Activated CD4-positive, alpha-beta T cell treated with anti-CD3 and anti-CD28 coated beads, Interleukin-2, amount 10 ng/mL, durations not matched to agents 7 days and 5 days (primary cell): ENCODE measurements around the gene C1QTNF3. TPM values are rescaled to one million over a fixed set of nuclear protein-coding genes. Genes with fewer than 3 reads are reported as not detected.

Source experiments
- CTCF ChIA-PET: fragments of 350-600 bp; sonication (Branson Sonifier 250); formaldehyde crosslinking; loops from one replicate; lab custom pipeline; 2021; ENCODE audit warnings: antibody characterized with exemption; lab: Charles Lee
- POLR2A ChIA-PET: fragments of 350-600 bp; sonication (Branson Sonifier 250); formaldehyde crosslinking; loops from one replicate; lab custom pipeline; 2021; ENCODE audit warnings: antibody characterized with exemption; lab: Charles Lee
- DNase-seq: peaks from one replicate; pipeline ENCODE4 v3.0.0-alpha.2; 2020
- H3K27ac Mint-ChIP-seq: one replicate; pipeline ENCODE4 v1.8.0; 2021; ENCODE audit warnings: mild to moderate bottlenecking, moderate library complexity, mixed read lengths
- H3K27me3 Mint-ChIP-seq: one replicate; pipeline ENCODE4 v1.8.0; 2021; ENCODE audit warnings: mixed read lengths
- H3K36me3 Mint-ChIP-seq: one replicate; pipeline ENCODE4 v1.8.0; 2021; ENCODE audit warnings: low read depth, mixed read lengths
- H3K4me1 Mint-ChIP-seq: one replicate; pipeline ENCODE4 v1.8.0; 2021; ENCODE audit warnings: mixed read lengths
- H3K4me3 Mint-ChIP-seq: one replicate; pipeline ENCODE4 v1.8.0; 2021; ENCODE audit warnings: mild to moderate bottlenecking, moderate library complexity, mixed read lengths
- H3K9me3 Mint-ChIP-seq: one replicate; pipeline ENCODE4 v1.8.0; 2021; ENCODE audit warnings: mixed read lengths
- total RNA-seq, 2 experiments: library from RNA; stranded (reverse); gene quantifications; one replicate each; pipeline ENCODE4 v1.2.3, GENCODE V29; 2021

Gene C1QTNF3
- total RNA-seq, 2 experiments from 2014 or later = 4.5 to 5.2 TPM

GRCh38 chr5:33999978-34000377 lies 43.0 kb downstream of the C1QTNF3 start:
- peaks cover 11% of the 10 kb centered on the region for H3K4me1 Mint-ChIP-seq
- POLR2A ChIA-PET = no interaction called here
- no peaks in the 10 kb centered on the region for H3K27me3 Mint-ChIP-seq
- CTCF ChIA-PET = interaction anchor here (0.9 to 1.5 kb wide), 2 partner anchors 18 to 20 kb away, joined by 4 to 7 read pairs; no protein-coding TSS in a partner anchor
- DNase-seq = no peak
- H3K4me3 Mint-ChIP-seq = no peak overlapping the region
- H3K9me3 Mint-ChIP-seq = no peaks in the 10 kb centered on the region
- no peak overlapping the region for H3K27ac Mint-ChIP-seq
- peaks cover 14% of the 10 kb centered on the region for H3K36me3 Mint-ChIP-seq

GRCh38 chr5:33997331-33997983 lies 45.6 kb downstream of the C1QTNF3 start:
- Mint-ChIP-seq H3K9me3 (no peaks in the 10 kb centered on the region), H3K27me3 (no peaks in the 10 kb centered on the region), H3K4me1 (peaks cover 19% of the 10 kb centered on the region), H3K36me3 (peaks cover 4% of the 10 kb centered on the region), H3K4me3 (no peak overlapping the region), H3K27ac (no peak overlapping the region)
- peak; percentile 54 for DNase-seq
- ChIA-PET POLR2A (interaction anchor here (0.6 kb wide), 1 partner anchor 855 kb away, joined by 3 read pairs; no protein-coding TSS in a partner anchor), CTCF (interaction anchor here (0.6 to 1.8 kb wide), 9 partner anchors 9 to 458 kb away, joined by 3 to 9 read pairs (median 4); partner anchors contain the start of gene AMACR)

GRCh38 chr5:33995865-33996264 lies 47.1 kb downstream of the C1QTNF3 start:
- peaks cover 19% of the 10 kb centered on the region for H3K4me1 Mint-ChIP-seq
- no peak for DNase-seq
- H3K4me3 Mint-ChIP-seq = no peak overlapping the region
- H3K36me3 Mint-ChIP-seq = peaks cover 4% of the 10 kb centered on the region
- H3K27me3 Mint-ChIP-seq = no peaks in the 10 kb centered on the region
- CTCF ChIA-PET = interaction anchor here (0.7 to 1.6 kb wide), 3 partner anchors 10 to 14 kb away, joined by 3 to 5 read pairs (median 4); partner anchors contain the start of gene AMACR
- POLR2A ChIA-PET = no interaction called here
- H3K27ac Mint-ChIP-seq = no peak overlapping the region
- H3K9me3 Mint-ChIP-seq = no peaks in the 10 kb centered on the region

GRCh38 chr5:33994845-33995244 lies 48.2 kb downstream of the C1QTNF3 start:
- H3K4me3 Mint-ChIP-seq = no peak overlapping the region
- POLR2A ChIA-PET = no interaction called here
- H3K27me3 Mint-ChIP-seq = no peaks in the 10 kb centered on the region
- DNase-seq = no peak
- H3K36me3 Mint-ChIP-seq = peaks cover 4% of the 10 kb centered on the region
- H3K27ac Mint-ChIP-seq = no peak overlapping the region
- peaks cover 19% of the 10 kb centered on the region for H3K4me1 Mint-ChIP-seq
- CTCF ChIA-PET = no interaction called here
- no peaks in the 10 kb centered on the region for H3K9me3 Mint-ChIP-seq

GRCh38 chr5:33992864-33993263 lies 50.1 kb downstream of the C1QTNF3 start:
- Mint-ChIP-seq H3K9me3 (peaks cover under 1% of the 10 kb centered on the region), H3K4me1 (peaks cover 19% of the 10 kb centered on the region), H3K36me3 (peaks cover 20% of the 10 kb centered on the region), H3K4me3 (no peak overlapping the region), H3K27me3 (no peaks in the 10 kb centered on the region), H3K27ac (no peak overlapping the region)
- DNase-seq = no peak
- ChIA-PET POLR2A (no interaction called here), CTCF (no interaction called here)

GRCh38 chr5:33985447-33985846 lies 57.6 kb downstream of the C1QTNF3 start:
- CTCF ChIA-PET = no interaction called here
- DNase-seq = no peak
- no peak overlapping the region for H3K27ac Mint-ChIP-seq
- H3K27me3 Mint-ChIP-seq = no peaks in the 10 kb centered on the region
- H3K9me3 Mint-ChIP-seq = peaks cover 5% of the 10 kb centered on the region
- peaks cover 21% of the 10 kb centered on the region for H3K36me3 Mint-ChIP-seq
- no peak overlapping the region for H3K4me3 Mint-ChIP-seq
- POLR2A ChIA-PET = no interaction called here
- no peaks in the 10 kb centered on the region for H3K4me1 Mint-ChIP-seq

GRCh38 chr5:33984671-33985124 lies 58.3 kb downstream of the C1QTNF3 start, which contains the start of gene SLC45A2:
Gene SLC45A2, minus strand, starts transcription at chr5:33984693. Its CDS starts 110 bp downstream, at chr5:33984583.
- Mint-ChIP-seq H3K36me3 (peaks cover 21% of the 10 kb centered on the region), H3K9me3 (peaks cover 5% of the 10 kb centered on the region), H3K4me1 (no peaks in the 10 kb centered on the region), H3K27ac (no peak within 1 kb of the TSS), H3K4me3 (no peak within 1 kb of the TSS), H3K27me3 (no peaks in the 10 kb centered on the region)
- no peak for DNase-seq
- ChIA-PET POLR2A (no interaction called here), CTCF (no interaction called here)

GRCh38 chr5:33984178-33984577 lies 58.8 kb downstream of the C1QTNF3 start:
- POLR2A ChIA-PET = no interaction called here
- H3K4me1 Mint-ChIP-seq = no peaks in the 10 kb centered on the region
- peaks cover 18% of the 10 kb centered on the region for H3K36me3 Mint-ChIP-seq
- CTCF ChIA-PET = no interaction called here
- DNase-seq = no peak
- peaks cover 5% of the 10 kb centered on the region for H3K9me3 Mint-ChIP-seq
- H3K27ac Mint-ChIP-seq = no peak overlapping the region
- no peaks in the 10 kb centered on the region for H3K27me3 Mint-ChIP-seq
- no peak overlapping the region for H3K4me3 Mint-ChIP-seq

- CTCF ChIA-PET = interaction anchor here (0.9 to 1.1 kb wide), 4 partner anchors 11 to 16 kb away, joined by 3 to 4 read pairs (median 3); no protein-coding TSS in a partner anchor
- Mint-ChIP-seq H3K36me3 (no peaks in the 10 kb centered on the region), H3K9me3 (no peaks in the 10 kb centered on the region), H3K4me1 (no peaks in the 10 kb centered on the region), H3K27me3 (no peaks in the 10 kb centered on the region), H3K4me3 (no peak overlapping the region), H3K27ac (no peak overlapping the region)
- no peak for DNase-seq
- POLR2A ChIA-PET = no interaction called here
Observed at GRCh38 chr5:33981408-33982162, 61.4 kb downstream of the C1QTNF3 start.

GRCh38 chr5:33980030-33980429 lies 63.0 kb downstream of the C1QTNF3 start:
- CTCF ChIA-PET = no interaction called here
- H3K9me3 Mint-ChIP-seq = no peaks in the 10 kb centered on the region

GRCh38 chr5:33978306-33978705 lies 64.7 kb downstream of the C1QTNF3 start:
- H3K4me3 Mint-ChIP-seq = no peak overlapping the region
- no peaks in the 10 kb centered on the region for H3K36me3 Mint-ChIP-seq
- ChIA-PET POLR2A (no interaction called here), CTCF (interaction anchor here (0.6 to 0.8 kb wide), 2 partner anchors 10 to 11 kb away, joined by 3 read pairs; no protein-coding TSS in a partner anchor)
- no peak for DNase-seq
- peaks cover 2% of the 10 kb centered on the region for H3K27me3 Mint-ChIP-seq
- H3K9me3 Mint-ChIP-seq = no peaks in the 10 kb centered on the region
- peaks cover 7% of the 10 kb centered on the region for H3K4me1 Mint-ChIP-seq
- H3K27ac Mint-ChIP-seq = no peak overlapping the region

More at GRCh38 chr5:33980030-33980429, 63.0 kb downstream of the C1QTNF3 start:
- Mint-ChIP-seq H3K36me3 (no peaks in the 10 kb centered on the region), H3K27me3 (no peaks in the 10 kb centered on the region), H3K27ac (no peak overlapping the region), H3K4me3 (no peak overlapping the region), H3K4me1 (no peaks in the 10 kb centered on the region)
- no peak for DNase-seq
- POLR2A ChIA-PET = no interaction called here

GRCh38 chr5:33976307-33976706 lies 66.7 kb downstream of the C1QTNF3 start:
- no peak overlapping the region for H3K4me3 Mint-ChIP-seq
- H3K4me1 Mint-ChIP-seq = peaks cover 15% of the 10 kb centered on the region
- no peaks in the 10 kb centered on the region for H3K9me3 Mint-ChIP-seq
- ChIA-PET POLR2A (no interaction called here), CTCF (no interaction called here)
- H3K27ac Mint-ChIP-seq = no peak overlapping the region
- DNase-seq = no peak
- H3K36me3 Mint-ChIP-seq = no peaks in the 10 kb centered on the region
- H3K27me3 Mint-ChIP-seq = peaks cover 2% of the 10 kb centered on the region

- peaks cover 2% of the 10 kb centered on the region for H3K27me3 Mint-ChIP-seq
- DNase-seq = no peak
- POLR2A ChIA-PET = no interaction called here
- no peaks in the 10 kb centered on the region for H3K36me3 Mint-ChIP-seq
- H3K9me3 Mint-ChIP-seq = no peaks in the 10 kb centered on the region
- CTCF ChIA-PET = interaction anchor here (0.7 kb wide), 1 partner anchor 10 kb away, joined by 3 read pairs; no protein-coding TSS in a partner anchor
- H3K4me1 Mint-ChIP-seq = peaks cover 15% of the 10 kb centered on the region
- H3K27ac Mint-ChIP-seq = no peak overlapping the region
- H3K4me3 Mint-ChIP-seq = no peak overlapping the region
Observed at GRCh38 chr5:33975852-33976251, 67.2 kb downstream of the C1QTNF3 start.
